Left lung (tissue), 14 donors: ENCODE results near the gene CNOT6. TPM values are rescaled to one million over a fixed set of nuclear protein-coding genes. Genes with fewer than 3 reads are reported as not detected.
"Not testable (repeated sequence)": the region's sequence is repeated elsewhere in the genome, so short reads cannot be mapped to it uniquely, and the experiment has no call there.

Experiments used
- ATAC-seq: fragments of 200-7000 bp; cut with Tn5 transposase; one replicate; pipeline ENCODE4 v1.9.1; 2020; ENCODE audit warnings: moderate library complexity
- DNase-seq, 4 donors: peaks; one replicate each; pipeline ENCODE4 v3.0.0-alpha.2; 2013 to 2020
- H3K27ac ChIP-seq, 2 donors: fragments of 200-600 bp; sonication (generic) in 1 of 2; one replicate each; pipeline versions ENCODE4 v1.5.0 to v1.8.0; 2020 to 2021
- H3K27me3 ChIP-seq, 2 donors: fragments of 200-600 bp; sonication (generic) in 1 of 2; one replicate each; pipeline versions ENCODE4 v1.5.0 to v1.8.0; 2020 to 2021
- H3K36me3 ChIP-seq, 2 donors: fragments of 200-600 bp; sonication (generic) in 1 of 2; one replicate each; pipeline versions ENCODE4 v1.5.0 to v1.8.0; 2020 to 2021
- H3K4me1 ChIP-seq, 2 donors: fragments of 200-600 bp; one replicate each; pipeline ENCODE4 v1.8.0; 2021
- H3K4me3 ChIP-seq, 2 donors: fragments of 200-600 bp; sonication (generic) in 1 of 2; one replicate each; pipeline versions ENCODE4 v1.5.0 to v1.8.0; 2020 to 2021; ENCODE audit warnings: mild to moderate bottlenecking in 1 of 2
- H3K9me3 ChIP-seq, 2 donors: fragments of 200-600 bp; sonication (generic) in 1 of 2; one replicate each; pipeline versions ENCODE4 v1.5.0 to v1.8.0; 2020 to 2021
- intact Hi-C, 2 donors: fragments of 100-400 bp; cut with DNase I; formaldehyde crosslinking; loops; one replicate each; pipeline versions ENCODE4 v1.11.2 to v1.14.2; 2022
- long read RNA-seq, 12 donors: library from polyadenylated mRNA in 2 of 12; unstranded in 2 of 12; transcript quantifications; one replicate each; pipeline ENCODE4 v2.0.0 and lab custom pipeline, GENCODE V29; 2019 to 2026
- polyA plus RNA-seq, 6 donors: library from polyadenylated mRNA; unstranded; fragments of 120-200 nt; gene quantifications; one replicate each; pipeline ENCODE4 v1.2.1, GENCODE V29; 2013; ENCODE audit not compliant: insufficient read length in 6 of 6
- total RNA-seq, 2 donors: library from RNA; stranded (reverse); fragmentation: NEBNext Ultra II Directional; extraction: Animal tissue kit (Norgen Biotek cat#: 25700); gene quantifications; one replicate each; pipeline ENCODE4 v1.2.1, GENCODE V29; 2021
- TF ChIP-seq, protein P1 (sequence below), 2 donors: fragments of 200-600 bp; sonication (generic) in 1 of 2; IDR thresholded peaks; one replicate each; pipeline versions ENCODE4 v1.5.0 to v1.8.0; 2021; ENCODE audit warnings: antibody characterized with exemption in 2 of 2
- donor health status: DM: no; HTN: yes; CAD: no.
- donor health status: DM: no; HTN: no; CAD: no.

The CNOT6 gene
- total RNA-seq (10 to 100 TPM; 29.1 to 30.7 TPM), polyA plus RNA-seq (10 to 100 TPM; 48.3 to 58.3 (median 51.0) TPM)
- long read RNA-seq, donor 1, full-length matches to known transcripts: 5 of 5 reads
- long read RNA-seq, donor 1, partial matches to known transcripts: 0 of 5 reads
- long read RNA-seq, donor 1, other reads (novel, unspliced or antisense): 0 of 5 reads
- long read RNA-seq, donor 2, full-length matches to known transcripts: 2 of 2 reads
- long read RNA-seq, donor 2, partial matches to known transcripts: 0 of 2 reads
- long read RNA-seq, donor 2, other reads (novel, unspliced or antisense): 0 of 2 reads
- long read RNA-seq, donor 3, full-length matches to known transcripts: 4 of 4 reads
- long read RNA-seq, donor 3, partial matches to known transcripts: 0 of 4 reads
- long read RNA-seq, donor 3, other reads (novel, unspliced or antisense): 0 of 4 reads
- long read RNA-seq, donor 4: 0 reads
- long read RNA-seq, donor 5, full-length matches to known transcripts: 2 of 2 reads
- long read RNA-seq, donor 5, partial matches to known transcripts: 0 of 2 reads
- long read RNA-seq, donor 5, other reads (novel, unspliced or antisense): 0 of 2 reads
- long read RNA-seq, donor 6, full-length matches to known transcripts: 3 of 3 reads
- long read RNA-seq, donor 6, partial matches to known transcripts: 0 of 3 reads
- long read RNA-seq, donor 6, other reads (novel, unspliced or antisense): 0 of 3 reads
- long read RNA-seq, donor 7: 0 reads
- long read RNA-seq, donor 8, full-length matches to known transcripts: 7 of 7 reads
- long read RNA-seq, donor 8, partial matches to known transcripts: 0 of 7 reads
- long read RNA-seq, donor 8, other reads (novel, unspliced or antisense): 0 of 7 reads
- long read RNA-seq, donor 9: 0 reads
- long read RNA-seq, donor 10: 0 reads
- long read RNA-seq, donor 11, full-length matches to known transcripts: 2 of 2 reads
- long read RNA-seq, donor 11, partial matches to known transcripts: 0 of 2 reads
- long read RNA-seq, donor 11, other reads (novel, unspliced or antisense): 0 of 2 reads
- long read RNA-seq, donor 12: 0 reads

DNA sequence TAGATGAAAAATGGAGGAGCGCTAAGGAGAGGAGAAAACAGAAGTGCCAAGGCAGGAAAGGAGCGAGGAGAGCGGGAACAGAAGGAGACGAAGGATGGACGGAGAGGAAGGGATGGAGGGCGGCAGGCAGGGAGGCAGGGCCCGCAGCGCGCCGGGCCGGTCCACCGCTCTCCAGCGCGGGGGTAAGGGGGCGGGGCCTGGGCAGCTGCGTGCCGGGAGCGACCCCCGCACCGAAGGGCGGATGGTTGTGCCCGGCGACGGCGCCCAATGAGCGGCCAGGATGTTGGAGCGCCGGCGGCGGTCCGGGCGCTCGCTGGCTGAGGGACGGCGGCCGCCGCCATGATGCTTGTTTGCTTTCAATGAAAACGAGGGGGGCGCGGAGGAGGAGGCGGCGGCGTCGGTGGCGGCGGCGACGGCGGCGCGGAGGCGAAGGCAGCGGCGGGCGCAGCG, at the start of gene CNOT6:
Gene CNOT6 (plus strand): TSS at position 320 of the 450 bp plus-strand sequence. CDS start 34,898 bp downstream, outside the sequence.
- ATAC-seq: peak; percentile 100
- peak; percentile 93 to 98 (median 96) for DNase-seq
- H3K36me3 ChIP-seq: no peaks in the 10 kb centered on the region
- peaks cover 2 to 40% of the 10 kb centered on the region in 2 donors for H3K4me1 ChIP-seq
- H3K4me3 ChIP-seq: peak within 1 kb of the TSS; percentile 92 to 98
- TF ChIP-seq, protein P1, sequence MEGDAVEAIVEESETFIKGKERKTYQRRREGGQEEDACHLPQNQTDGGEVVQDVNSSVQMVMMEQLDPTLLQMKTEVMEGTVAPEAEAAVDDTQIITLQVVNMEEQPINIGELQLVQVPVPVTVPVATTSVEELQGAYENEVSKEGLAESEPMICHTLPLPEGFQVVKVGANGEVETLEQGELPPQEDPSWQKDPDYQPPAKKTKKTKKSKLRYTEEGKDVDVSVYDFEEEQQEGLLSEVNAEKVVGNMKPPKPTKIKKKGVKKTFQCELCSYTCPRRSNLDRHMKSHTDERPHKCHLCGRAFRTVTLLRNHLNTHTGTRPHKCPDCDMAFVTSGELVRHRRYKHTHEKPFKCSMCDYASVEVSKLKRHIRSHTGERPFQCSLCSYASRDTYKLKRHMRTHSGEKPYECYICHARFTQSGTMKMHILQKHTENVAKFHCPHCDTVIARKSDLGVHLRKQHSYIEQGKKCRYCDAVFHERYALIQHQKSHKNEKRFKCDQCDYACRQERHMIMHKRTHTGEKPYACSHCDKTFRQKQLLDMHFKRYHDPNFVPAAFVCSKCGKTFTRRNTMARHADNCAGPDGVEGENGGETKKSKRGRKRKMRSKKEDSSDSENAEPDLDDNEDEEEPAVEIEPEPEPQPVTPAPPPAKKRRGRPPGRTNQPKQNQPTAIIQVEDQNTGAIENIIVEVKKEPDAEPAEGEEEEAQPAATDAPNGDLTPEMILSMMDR (IDR thresholded peaks at IDR 0.05): no peak
- H3K9me3 ChIP-seq: no peaks in the 10 kb centered on the region
- H3K27ac ChIP-seq: peak within 1 kb of the TSS; percentile 93 to 95
- no peaks in the 10 kb centered on the region for H3K27me3 ChIP-seq
- intact Hi-C loops: no loop called here

DNA sequence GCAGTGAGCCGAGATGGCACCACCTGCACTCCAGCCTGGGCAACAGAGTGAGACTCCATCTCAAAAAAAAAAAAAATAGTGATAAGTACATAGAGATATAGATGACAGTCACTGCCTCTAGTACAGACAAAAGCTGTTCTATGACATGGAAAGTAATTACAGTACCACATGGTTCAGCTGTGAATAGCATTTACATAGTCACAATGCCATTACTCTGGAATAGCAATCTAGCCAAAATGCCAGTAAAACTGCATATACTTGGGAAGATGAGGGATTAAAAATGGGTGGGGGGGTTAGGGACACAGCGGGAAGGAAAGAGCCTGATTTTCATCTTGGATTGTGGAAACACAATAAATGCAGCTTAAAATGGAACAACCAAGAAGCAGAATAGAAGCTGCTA, 39.4 kb upstream of the CNOT6 start:
- H3K27ac ChIP-seq: no peak overlapping the region
- H3K9me3 ChIP-seq: no peaks in the 10 kb centered on the region
- H3K4me1 ChIP-seq: no peaks in the 10 kb centered on the region
- intact Hi-C loops: no loop called here
- no peak for ATAC-seq
- TF ChIP-seq, protein P1 (IDR thresholded peaks at IDR 0.05): no peak
- no peaks in the 10 kb centered on the region for H3K36me3 ChIP-seq
- no peak overlapping the region for H3K4me3 ChIP-seq
- no peak for DNase-seq
- H3K27me3 ChIP-seq: no peaks in the 10 kb centered on the region

DNA sequence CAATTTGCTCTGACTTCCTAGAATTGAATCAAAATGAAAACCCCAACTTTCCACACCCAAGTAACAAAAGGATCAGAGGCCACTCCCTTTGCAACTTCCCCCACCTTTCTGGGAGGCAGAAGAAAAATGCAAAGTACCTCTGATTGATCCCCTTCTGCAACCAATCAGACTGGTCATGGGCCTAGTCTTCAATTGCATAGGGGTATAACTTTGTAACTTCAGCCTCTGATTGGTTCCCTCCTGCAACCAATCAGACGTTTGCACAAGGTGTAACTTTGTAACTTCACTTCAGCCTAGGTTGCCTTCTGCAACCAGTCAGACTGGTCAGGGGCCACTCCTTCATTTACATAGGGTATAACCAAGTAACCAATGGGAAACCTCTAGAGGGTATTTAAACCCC, 38.3 kb upstream of the CNOT6 start:
- intact Hi-C loops: no loop called here
- no peaks in the 10 kb centered on the region for H3K36me3 ChIP-seq
- no peaks in the 10 kb centered on the region for H3K9me3 ChIP-seq
- DNase-seq (no peak), ATAC-seq (no peak)
- H3K4me1 ChIP-seq: no peaks in the 10 kb centered on the region
- no peak overlapping the region for H3K4me3 ChIP-seq
- H3K27me3 ChIP-seq: no peaks in the 10 kb centered on the region
- no peak overlapping the region for H3K27ac ChIP-seq
- TF ChIP-seq, protein P1 (IDR thresholded peaks at IDR 0.05): no peak

DNA sequence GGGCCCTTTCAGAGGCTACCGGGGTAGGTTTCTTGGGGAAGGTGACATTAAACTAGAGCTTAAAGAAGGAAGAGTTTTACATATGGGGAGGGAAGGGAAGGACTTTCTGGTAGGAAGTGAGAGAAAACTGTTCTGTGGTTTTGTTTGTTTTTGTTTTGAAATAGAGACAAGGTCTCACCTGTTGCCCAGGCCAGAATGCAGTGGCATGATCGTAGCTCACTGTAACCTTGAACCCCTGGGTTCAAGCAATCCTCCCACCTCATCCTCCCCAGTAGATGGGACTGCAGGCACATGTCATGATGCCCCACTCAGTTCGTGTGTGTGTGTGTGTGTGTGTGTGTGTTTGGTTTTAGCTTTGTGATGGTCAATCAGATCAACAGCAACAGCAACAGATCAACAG, 37.4 kb upstream of the CNOT6 start:
- H3K27ac ChIP-seq: no peak overlapping the region
- TF ChIP-seq, protein P1 (IDR thresholded peaks at IDR 0.05): no peak
- no peaks in the 10 kb centered on the region for H3K9me3 ChIP-seq
- H3K4me1 ChIP-seq: no peaks in the 10 kb centered on the region
- H3K27me3 ChIP-seq: no peaks in the 10 kb centered on the region
- no peaks in the 10 kb centered on the region for H3K36me3 ChIP-seq
- DNase-seq: no peak
- intact Hi-C loops: no loop called here
- ATAC-seq: no peak
- no peak overlapping the region for H3K4me3 ChIP-seq

DNA sequence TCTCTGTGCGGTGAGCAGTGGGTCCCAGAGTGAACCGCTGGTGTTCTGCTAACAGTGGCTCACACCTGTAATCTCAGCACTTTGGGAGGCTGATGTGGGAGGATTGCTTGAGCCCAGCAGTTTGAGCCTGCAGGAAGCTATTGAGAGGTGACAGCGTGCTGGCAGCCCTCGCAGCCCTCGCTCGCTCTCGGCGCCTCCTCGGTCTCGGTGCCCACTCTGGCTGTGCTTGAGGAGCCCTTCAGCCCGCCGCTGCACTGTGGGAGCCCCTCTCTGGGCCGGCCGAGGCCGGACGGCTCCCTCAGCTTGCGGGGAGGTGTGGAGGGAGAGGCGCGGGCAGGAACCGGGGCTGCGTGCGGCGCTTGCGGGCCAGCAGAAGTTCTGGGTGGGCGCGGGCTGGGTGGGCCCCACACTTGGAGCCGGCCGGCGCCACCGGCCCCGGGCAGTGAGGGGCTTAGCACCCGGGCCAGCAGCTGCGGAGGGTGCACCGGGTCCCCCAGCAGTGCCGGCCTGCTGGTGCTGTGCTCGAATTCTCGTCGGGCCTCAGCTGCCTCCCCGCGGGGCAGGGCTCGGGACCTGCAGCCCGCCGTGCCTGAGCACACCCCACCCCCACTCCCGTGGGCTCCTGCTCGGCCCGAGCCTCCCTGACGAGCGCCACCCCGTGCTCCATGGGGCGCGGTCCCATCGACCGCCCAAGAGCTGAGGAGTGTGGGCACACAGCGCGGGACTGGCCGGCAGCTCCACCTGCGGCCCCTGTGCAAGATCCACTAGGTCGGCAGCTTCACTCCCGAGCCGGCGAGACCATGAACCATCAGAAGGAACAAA, 35.1 kb upstream of the CNOT6 start:
- H3K36me3 ChIP-seq, H3K27ac ChIP-seq, H3K4me3 ChIP-seq, H3K4me1 ChIP-seq, H3K27me3 ChIP-seq, H3K9me3 ChIP-seq, intact Hi-C loops, ATAC-seq: not testable (repeated sequence)
- peak in 1 of 4 donors; percentile 66 for DNase-seq

DNA sequence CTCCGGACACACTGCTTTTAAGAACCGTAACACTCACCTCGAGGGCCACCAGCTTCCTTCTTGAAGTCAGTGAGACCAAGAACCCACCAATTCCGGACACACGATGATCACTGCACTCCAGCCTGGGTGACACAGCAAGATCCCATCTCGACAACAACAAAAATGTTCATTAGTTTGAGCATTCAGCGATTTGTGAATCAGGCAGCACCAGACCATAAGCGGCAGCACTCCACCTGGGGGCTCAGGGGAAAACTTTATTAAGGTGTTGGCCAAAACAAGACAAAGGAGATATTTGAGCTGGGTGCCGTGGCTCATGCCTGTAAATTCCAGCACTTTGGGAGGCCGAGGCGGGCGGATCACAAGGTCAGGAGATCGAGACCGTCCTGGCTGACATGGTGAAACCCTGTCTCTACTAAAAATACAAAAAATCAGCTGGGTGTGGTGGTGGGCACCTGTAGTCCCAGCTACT, 34.5 kb upstream of the CNOT6 start:
- intact Hi-C loops, H3K4me1 ChIP-seq, H3K27ac ChIP-seq, H3K36me3 ChIP-seq, H3K9me3 ChIP-seq, H3K27me3 ChIP-seq, ATAC-seq, H3K4me3 ChIP-seq: not testable (repeated sequence)
- DNase-seq: peak in 1 of 4 donors; percentile 8
